ENCODE results near the gene NEU2.
A peak's percentile ranks its signal among the peaks of the same experiment; 100 is the strongest.
"Not testable (repeated sequence)": the region's sequence is repeated elsewhere in the genome, so short reads cannot be mapped to it uniquely, and the experiment has no call there.

The NEU2 gene

DNA sequence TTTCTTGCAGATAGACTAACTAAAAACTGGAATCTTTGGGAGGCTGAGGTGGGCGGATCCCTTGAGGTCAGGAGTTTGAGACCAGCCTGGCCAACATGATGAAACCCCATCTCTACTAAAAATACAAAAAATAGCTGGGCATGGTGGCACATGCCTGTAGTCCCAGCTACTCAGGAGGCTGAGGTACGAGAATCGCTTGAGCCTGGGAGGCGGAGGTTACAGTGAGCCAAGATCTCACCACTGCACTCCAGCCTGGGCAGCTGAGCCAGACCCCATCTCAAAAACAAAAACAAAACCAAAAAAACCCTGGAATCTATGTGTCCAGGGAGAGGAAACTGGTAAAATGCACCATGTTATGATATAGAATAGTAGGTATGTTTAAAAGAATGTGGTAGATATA lies 20.0 kb downstream of the NEU2 start:
- not testable (repeated sequence) for H3K4me3 Mint-ChIP-seq; H3K36me3 Mint-ChIP-seq (ENCODE audit: low read depth); H3K27ac Mint-ChIP-seq; H3K9me3 Mint-ChIP-seq; H3K4me1 Mint-ChIP-seq (ENCODE audit: low read depth)
- H3K27me3 Mint-ChIP-seq (ENCODE audit: low read depth) = peaks cover 29% of the 10 kb centered on the region

GRCh38 chr2:233053928-233054784 lies 21.7 kb downstream of the NEU2 start:
- H3K9me3 Mint-ChIP-seq = no peaks in the 10 kb centered on the region
- no peak overlapping the region for H3K4me3 Mint-ChIP-seq
- H3K36me3 Mint-ChIP-seq (ENCODE audit: low read depth) = no peaks in the 10 kb centered on the region
- H3K27ac Mint-ChIP-seq = no peak overlapping the region
- peaks cover 22% of the 10 kb centered on the region for H3K27me3 Mint-ChIP-seq (ENCODE audit: low read depth)
- peaks cover 3% of the 10 kb centered on the region for H3K4me1 Mint-ChIP-seq (ENCODE audit: low read depth)

GRCh38 chr2:233055362-233055761 lies 22.9 kb downstream of the NEU2 start:
- no peak overlapping the region for H3K27ac Mint-ChIP-seq
- no peak overlapping the region for H3K4me3 Mint-ChIP-seq
- H3K36me3 Mint-ChIP-seq (ENCODE audit: low read depth) = no peaks in the 10 kb centered on the region
- H3K4me1 Mint-ChIP-seq (ENCODE audit: low read depth) = peaks cover 6% of the 10 kb centered on the region
- no peaks in the 10 kb centered on the region for H3K9me3 Mint-ChIP-seq
- H3K27me3 Mint-ChIP-seq (ENCODE audit: low read depth) = peaks cover 22% of the 10 kb centered on the region

GRCh38 chr2:233056961-233057605 lies 24.6 kb downstream of the NEU2 start:
- Mint-ChIP-seq H3K4me1 (ENCODE audit: low read depth) (peaks cover 7% of the 10 kb centered on the region), H3K27ac (no peak overlapping the region), H3K36me3 (ENCODE audit: low read depth) (peaks cover 1% of the 10 kb centered on the region), H3K27me3 (ENCODE audit: low read depth) (peaks cover 14% of the 10 kb centered on the region), H3K4me3 (no peak overlapping the region), H3K9me3 (no peaks in the 10 kb centered on the region)

DNA sequence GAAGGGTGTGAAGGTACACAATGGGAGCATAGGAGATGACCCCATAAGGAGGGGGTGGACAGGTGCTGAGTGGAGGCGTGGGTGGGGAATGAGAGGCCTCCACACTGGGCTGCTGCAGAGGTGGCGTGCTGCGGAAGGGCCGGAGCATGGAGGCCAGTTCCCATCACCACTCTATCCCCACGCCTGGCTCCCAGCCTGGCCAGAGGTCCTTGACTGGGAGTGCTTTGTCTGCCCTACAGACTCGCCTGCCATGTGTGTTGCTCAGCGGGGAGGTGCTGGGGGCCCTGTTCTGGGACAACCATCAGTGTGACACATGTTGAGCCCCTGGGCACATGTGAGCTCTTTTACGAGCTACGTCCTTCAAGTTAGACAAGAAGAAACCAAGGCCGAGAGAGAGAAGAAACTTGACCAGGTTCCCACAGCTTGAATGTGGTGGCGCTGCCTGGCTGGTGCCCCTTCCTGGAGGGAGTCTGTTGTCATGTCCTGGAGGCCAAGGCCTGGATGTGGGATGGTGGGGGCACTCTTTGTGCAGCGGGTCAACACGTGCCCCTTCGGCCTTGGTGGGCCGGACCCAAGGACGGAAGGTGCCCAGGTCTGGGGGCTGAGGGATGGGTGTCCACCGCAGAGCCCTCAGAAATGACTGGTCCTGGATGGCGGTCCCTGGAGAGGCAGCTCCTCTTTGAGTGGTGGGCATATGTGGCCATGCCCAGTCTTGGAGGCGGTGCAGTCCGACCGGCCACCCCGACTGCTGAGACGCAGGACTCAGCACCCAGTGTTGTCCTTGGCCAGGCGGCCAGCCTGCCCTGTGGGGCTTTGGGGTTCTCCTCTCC lies 26.5 kb downstream of the NEU2 start:
- peaks cover 21% of the 10 kb centered on the region for H3K4me1 Mint-ChIP-seq (ENCODE audit: low read depth)
- H3K27ac Mint-ChIP-seq = peak overlapping the region; percentile 80
- H3K4me3 Mint-ChIP-seq = peak overlapping the region; percentile 74
- peaks cover 14% of the 10 kb centered on the region for H3K36me3 Mint-ChIP-seq (ENCODE audit: low read depth)
- no peaks in the 10 kb centered on the region for H3K9me3 Mint-ChIP-seq
- H3K27me3 Mint-ChIP-seq (ENCODE audit: low read depth) = peaks cover 5% of the 10 kb centered on the region

- peaks cover 22% of the 10 kb centered on the region for H3K4me1 Mint-ChIP-seq (ENCODE audit: low read depth)
- H3K27ac Mint-ChIP-seq = peak overlapping the region; percentile 85
Measured at GRCh38 chr2:233059547-233059796, 27.0 kb downstream of the NEU2 start.

GRCh38 chr2:233059797-233060500 lies 27.5 kb downstream of the NEU2 start, which contains the start of gene INPP5D:
INPP5D (plus strand) TSS chr2:233060342; CDS start chr2:233060479, 137 bp downstream.
- Mint-ChIP-seq H3K9me3 (no peaks in the 10 kb centered on the region), H3K4me3 (peak within 1 kb of the TSS; percentile 98), H3K27me3 (ENCODE audit: low read depth) (no peaks in the 10 kb centered on the region), H3K27ac (peak within 1 kb of the TSS; percentile 85), H3K36me3 (ENCODE audit: low read depth) (peaks cover 19% of the 10 kb centered on the region), H3K4me1 (ENCODE audit: low read depth) (peaks cover 27% of the 10 kb centered on the region)

More at GRCh38 chr2:233059547-233059796, 27.0 kb downstream of the NEU2 start:
- Mint-ChIP-seq H3K36me3 (ENCODE audit: low read depth) (peaks cover 16% of the 10 kb centered on the region), H3K27me3 (ENCODE audit: low read depth) (peaks cover 3% of the 10 kb centered on the region), H3K9me3 (no peaks in the 10 kb centered on the region), H3K4me3 (peak overlapping the region; percentile 98)

DNA sequence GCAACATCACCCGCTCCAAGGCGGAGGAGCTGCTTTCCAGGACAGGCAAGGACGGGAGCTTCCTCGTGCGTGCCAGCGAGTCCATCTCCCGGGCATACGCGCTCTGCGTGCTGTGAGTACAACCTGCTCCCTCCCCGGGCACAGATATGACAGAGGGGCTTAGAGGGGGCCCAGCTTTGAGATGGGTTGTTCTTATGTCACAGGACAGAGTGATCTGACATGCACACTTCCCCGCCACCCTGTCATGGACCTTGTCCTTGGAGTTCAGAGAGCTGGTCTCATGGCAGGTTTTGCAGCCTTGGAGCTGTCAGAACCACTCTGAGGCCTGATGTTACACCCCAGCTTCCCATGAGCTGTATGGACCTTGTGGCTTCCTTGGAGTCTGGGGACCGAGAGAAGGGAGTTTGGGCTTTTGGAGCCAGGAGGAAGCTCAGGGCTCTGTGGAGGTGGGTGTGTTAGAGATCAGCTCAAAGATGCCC lies 28.1 kb downstream of the NEU2 start:
- Mint-ChIP-seq H3K27me3 (ENCODE audit: low read depth) (no peaks in the 10 kb centered on the region), H3K4me1 (ENCODE audit: low read depth) (peaks cover 27% of the 10 kb centered on the region), H3K27ac (peak overlapping the region; percentile 85), H3K9me3 (no peaks in the 10 kb centered on the region), H3K36me3 (ENCODE audit: low read depth) (peaks cover 24% of the 10 kb centered on the region), H3K4me3 (peak overlapping the region; percentile 98)

- Mint-ChIP-seq H3K36me3 (ENCODE audit: low read depth) (peaks cover 27% of the 10 kb centered on the region), H3K4me1 (ENCODE audit: low read depth) (peaks cover 29% of the 10 kb centered on the region)
Measured at GRCh38 chr2:233060980-233061590, 28.6 kb downstream of the NEU2 start.

GRCh38 chr2:233061591-233062450 lies 29.3 kb downstream of the NEU2 start:
- Mint-ChIP-seq H3K9me3 (no peaks in the 10 kb centered on the region), H3K27me3 (ENCODE audit: low read depth) (no peaks in the 10 kb centered on the region), H3K4me3 (peak overlapping the region; percentile 98), H3K4me1 (ENCODE audit: low read depth) (peaks cover 32% of the 10 kb centered on the region), H3K36me3 (ENCODE audit: low read depth) (peaks cover 33% of the 10 kb centered on the region), H3K27ac (peak overlapping the region; percentile 85)

More at GRCh38 chr2:233060980-233061590, 28.6 kb downstream of the NEU2 start:
- Mint-ChIP-seq H3K4me3 (peak overlapping the region; percentile 98), H3K27ac (peak overlapping the region; percentile 85), H3K27me3 (ENCODE audit: low read depth) (no peaks in the 10 kb centered on the region), H3K9me3 (no peaks in the 10 kb centered on the region)

GRCh38 chr2:233062451-233062850 lies 30.0 kb downstream of the NEU2 start:
- Mint-ChIP-seq H3K9me3 (no peaks in the 10 kb centered on the region), H3K27ac (peak overlapping the region; percentile 76), H3K36me3 (ENCODE audit: low read depth) (peaks cover 39% of the 10 kb centered on the region), H3K27me3 (ENCODE audit: low read depth) (no peaks in the 10 kb centered on the region), H3K4me1 (ENCODE audit: low read depth) (peaks cover 37% of the 10 kb centered on the region), H3K4me3 (peak overlapping the region; percentile 98)

GRCh38 chr2:233062946-233063268 lies 30.4 kb downstream of the NEU2 start:
- Mint-ChIP-seq H3K4me1 (ENCODE audit: low read depth) (peaks cover 37% of the 10 kb centered on the region), H3K9me3 (no peaks in the 10 kb centered on the region), H3K36me3 (ENCODE audit: low read depth) (peaks cover 39% of the 10 kb centered on the region)

More at GRCh38 chr2:233062946-233063268, 30.4 kb downstream of the NEU2 start:
- peak overlapping the region; percentile 98 for H3K4me3 Mint-ChIP-seq
- no peaks in the 10 kb centered on the region for H3K27me3 Mint-ChIP-seq (ENCODE audit: low read depth)
- peak overlapping the region; percentile 76 for H3K27ac Mint-ChIP-seq

All from T-helper 1 cell treated with Interleukin-12 subunit alpha and Interleukin-12 subunit beta and Interleukin-4 antibody, amounts not matched to agents 30 μg/mL and 1 μg/mL, for 36 hours (primary cell).